GM12878 (cell line): ENCODE results near the gene GABBR2.

Experiments used
- FOS ChIP-seq: IDR thresholded peaks from 3 replicates; pipeline ENCODE4 v1.6.1; 2011; ENCODE audit warnings: borderline replicate concordance; ENCODE audit not compliant: insufficient read length; ENCODE audit errors: extremely low read depth
- RAD21 ChIP-seq: IDR thresholded peaks from 2 replicates; pipeline ENCODE4 v1.6.1; 2011; ENCODE audit warnings: mild to moderate bottlenecking, low read depth, low read length, moderate library complexity; ENCODE audit not compliant: insufficient read depth
- RFX5 ChIP-seq: IDR thresholded peaks from 2 replicates; pipeline ENCODE4 v1.6.1; 2011; ENCODE audit warnings: low read depth, low read length, improper control_type of control experiment
- SPI1 ChIP-seq: IDR thresholded peaks from 2 replicates; pipeline ENCODE4 v1.6.1; 2011; ENCODE audit warnings: low read depth, mild to moderate bottlenecking, low read length, moderate library complexity, borderline replicate concordance; ENCODE audit not compliant: insufficient read depth

DNA sequence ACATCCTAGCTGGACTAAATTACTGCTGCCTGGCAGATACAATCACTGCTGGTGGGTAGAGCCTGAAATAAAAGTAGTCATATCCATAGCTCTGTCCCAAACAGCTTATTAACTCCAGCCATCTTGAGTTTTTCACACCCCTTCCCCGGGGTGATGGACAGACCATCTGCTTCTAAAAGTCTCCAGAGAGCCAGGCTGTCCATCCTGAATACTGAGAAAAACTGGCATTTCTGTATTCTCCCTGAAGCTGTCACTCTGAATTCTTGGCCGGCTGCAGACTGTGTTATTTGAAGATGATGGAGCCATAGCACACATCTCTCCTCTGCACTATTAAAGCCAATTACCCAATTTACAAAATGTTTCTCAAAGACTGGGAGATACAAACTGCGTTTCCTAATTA lies 118.6 kb downstream of the GABBR2 start:
- no peak for TF ChIP-seq RAD21
- TF ChIP-seq SPI1 = no peak
- no peak for TF ChIP-seq FOS
- TF ChIP-seq RFX5 = no peak
